BE2C (cell line): ENCODE measurements around the gene HLA-A.

Experiments
- DNase-seq: peaks from one replicate; pipeline ENCODE4 v3.0.0-alpha.2; 2020
- H3K27me3 ChIP-seq: fragments of 250-450 bp; sonication (Bioruptor Pico); 2 replicates; pipeline ENCODE4 v1.5.1; 2020; ENCODE audit warnings: mild to moderate bottlenecking
- H3K36me3 ChIP-seq: fragments of 250-450 bp; sonication (Bioruptor Pico); 2 replicates; pipeline ENCODE4 v1.5.1; 2020; ENCODE audit warnings: mild to moderate bottlenecking
- H3K4me1 ChIP-seq: fragments of 250-450 bp; sonication (Bioruptor Pico); 2 replicates; pipeline ENCODE4 v1.5.1; 2020
- H3K4me3 ChIP-seq: 2 replicates; pipeline ENCODE4 v1.5.1; 2011; ENCODE audit warnings: low read depth, low read length
- H3K9me3 ChIP-seq: fragments of 250-450 bp; sonication (Bioruptor Pico); 2 replicates; pipeline ENCODE4 v1.5.1; 2020
- TF ChIP-seq, protein P1 (sequence below): IDR thresholded peaks from 2 replicates; pipeline ENCODE4 v1.5.1; 2012; ENCODE audit warnings: mild to moderate bottlenecking, low read depth, low read length

Gene HLA-A

DNA sequence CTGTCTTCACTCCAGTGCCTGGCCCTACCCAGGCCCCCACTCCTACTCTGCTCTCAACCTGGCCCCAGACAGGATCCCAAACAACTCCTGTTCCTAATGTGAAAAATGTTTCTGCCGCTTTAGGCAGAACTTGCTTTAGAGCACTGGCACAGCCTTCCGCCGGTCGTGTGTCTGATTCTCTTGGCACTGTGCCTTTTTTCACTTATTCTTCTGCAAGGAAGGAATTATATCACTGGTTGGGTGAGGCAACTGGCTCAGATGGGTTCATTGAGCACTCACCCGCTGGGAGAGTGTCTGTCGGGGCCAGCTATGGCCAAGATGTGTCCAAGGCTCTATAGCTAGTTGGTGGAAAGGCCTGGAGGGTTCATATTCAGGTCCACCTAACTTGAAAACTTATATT, 33.6 kb upstream of the HLA-A start:
- TF ChIP-seq, protein P1, sequence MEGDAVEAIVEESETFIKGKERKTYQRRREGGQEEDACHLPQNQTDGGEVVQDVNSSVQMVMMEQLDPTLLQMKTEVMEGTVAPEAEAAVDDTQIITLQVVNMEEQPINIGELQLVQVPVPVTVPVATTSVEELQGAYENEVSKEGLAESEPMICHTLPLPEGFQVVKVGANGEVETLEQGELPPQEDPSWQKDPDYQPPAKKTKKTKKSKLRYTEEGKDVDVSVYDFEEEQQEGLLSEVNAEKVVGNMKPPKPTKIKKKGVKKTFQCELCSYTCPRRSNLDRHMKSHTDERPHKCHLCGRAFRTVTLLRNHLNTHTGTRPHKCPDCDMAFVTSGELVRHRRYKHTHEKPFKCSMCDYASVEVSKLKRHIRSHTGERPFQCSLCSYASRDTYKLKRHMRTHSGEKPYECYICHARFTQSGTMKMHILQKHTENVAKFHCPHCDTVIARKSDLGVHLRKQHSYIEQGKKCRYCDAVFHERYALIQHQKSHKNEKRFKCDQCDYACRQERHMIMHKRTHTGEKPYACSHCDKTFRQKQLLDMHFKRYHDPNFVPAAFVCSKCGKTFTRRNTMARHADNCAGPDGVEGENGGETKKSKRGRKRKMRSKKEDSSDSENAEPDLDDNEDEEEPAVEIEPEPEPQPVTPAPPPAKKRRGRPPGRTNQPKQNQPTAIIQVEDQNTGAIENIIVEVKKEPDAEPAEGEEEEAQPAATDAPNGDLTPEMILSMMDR: no peak

DNA sequence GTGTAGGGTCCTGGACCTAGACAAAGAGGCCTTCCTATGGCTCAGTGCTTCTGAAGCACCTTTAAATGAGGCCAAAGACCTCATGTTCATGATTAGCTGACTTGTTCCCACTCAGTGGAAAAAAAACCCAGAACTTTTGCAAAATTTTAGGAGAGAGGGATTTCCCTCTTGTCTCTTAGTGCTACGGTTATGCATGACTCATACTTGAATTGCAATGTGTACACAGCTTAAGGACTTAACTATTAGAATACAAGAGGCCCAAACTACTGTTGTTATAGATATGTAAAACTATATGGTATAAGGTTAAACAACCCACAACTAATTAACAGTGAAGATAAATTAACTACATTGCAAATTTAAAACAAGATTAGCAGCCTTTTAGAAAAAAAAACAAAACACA, 32.3 kb upstream of the HLA-A start:
- DNase-seq: no peak
- H3K9me3 ChIP-seq: no peaks in the 10 kb centered on the region
- H3K4me1 ChIP-seq: no peaks in the 10 kb centered on the region
- TF ChIP-seq, protein P1: no peak
- no peaks in the 10 kb centered on the region for H3K36me3 ChIP-seq
- H3K4me3 ChIP-seq: no peak overlapping the region
- H3K27me3 ChIP-seq: peaks cover 3% of the 10 kb centered on the region

More for the DNA sequence above, 33.6 kb upstream of the HLA-A start:
- peaks cover 3% of the 10 kb centered on the region for H3K27me3 ChIP-seq
- no peaks in the 10 kb centered on the region for H3K36me3 ChIP-seq
- no peaks in the 10 kb centered on the region for H3K9me3 ChIP-seq
- no peak overlapping the region for H3K4me3 ChIP-seq
- no peaks in the 10 kb centered on the region for H3K4me1 ChIP-seq
- no peak for DNase-seq

DNA sequence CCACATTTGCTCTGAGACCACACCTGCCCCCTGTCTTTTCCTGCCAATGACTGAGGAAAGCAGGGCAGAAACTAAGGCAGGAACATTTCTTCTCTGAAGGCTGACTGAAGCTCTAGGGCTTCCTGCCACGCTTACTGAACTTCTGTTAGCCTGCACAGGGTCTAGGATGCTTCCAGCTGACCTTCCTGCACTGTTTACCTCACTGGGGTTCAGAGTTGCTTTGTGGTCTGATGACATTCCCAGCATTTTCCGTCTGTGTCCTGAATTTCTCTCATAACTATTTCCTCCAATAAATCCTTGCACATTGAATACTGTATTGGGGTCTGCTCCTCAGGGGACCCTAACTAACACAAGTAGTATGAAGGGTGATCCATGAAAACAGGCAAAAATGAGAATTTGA, 29.5 kb upstream of the HLA-A start:
- H3K4me1 ChIP-seq: no peaks in the 10 kb centered on the region
- H3K27me3 ChIP-seq: no peaks in the 10 kb centered on the region; the same call in 1 of the 2 replicates
- TF ChIP-seq, protein P1: no peak
- DNase-seq: no peak
- H3K4me3 ChIP-seq: no peak overlapping the region
- H3K36me3 ChIP-seq: no peaks in the 10 kb centered on the region
- H3K9me3 ChIP-seq: no peaks in the 10 kb centered on the region

DNA sequence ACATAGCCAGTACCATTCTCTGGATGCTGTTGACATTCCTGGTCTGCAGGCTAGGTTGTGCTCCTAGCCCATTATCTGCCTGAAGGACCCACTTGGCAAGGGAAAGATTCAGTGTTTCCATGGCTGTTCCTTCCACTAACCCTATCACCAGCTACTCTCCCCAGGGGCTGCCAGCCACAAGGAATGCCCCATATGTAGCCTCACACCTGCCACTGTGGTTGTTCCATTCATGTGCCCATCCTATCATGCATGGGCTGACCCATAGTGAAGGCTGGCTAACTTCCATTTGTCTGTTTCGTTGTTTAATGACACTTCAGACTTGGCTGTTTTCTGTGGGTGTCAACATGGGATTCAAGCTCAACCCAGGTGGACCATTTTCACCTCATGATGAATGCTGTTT, 25.6 kb upstream of the HLA-A start:
- TF ChIP-seq, protein P1: no peak
- Histone ChIP-seq H3K4me1 (no peaks in the 10 kb centered on the region), H3K9me3 (no peaks in the 10 kb centered on the region), H3K36me3 (no peaks in the 10 kb centered on the region), H3K4me3 (no peak overlapping the region), H3K27me3 (no peaks in the 10 kb centered on the region; the same call in 1 of the 2 replicates)
- DNase-seq: no peak

DNA sequence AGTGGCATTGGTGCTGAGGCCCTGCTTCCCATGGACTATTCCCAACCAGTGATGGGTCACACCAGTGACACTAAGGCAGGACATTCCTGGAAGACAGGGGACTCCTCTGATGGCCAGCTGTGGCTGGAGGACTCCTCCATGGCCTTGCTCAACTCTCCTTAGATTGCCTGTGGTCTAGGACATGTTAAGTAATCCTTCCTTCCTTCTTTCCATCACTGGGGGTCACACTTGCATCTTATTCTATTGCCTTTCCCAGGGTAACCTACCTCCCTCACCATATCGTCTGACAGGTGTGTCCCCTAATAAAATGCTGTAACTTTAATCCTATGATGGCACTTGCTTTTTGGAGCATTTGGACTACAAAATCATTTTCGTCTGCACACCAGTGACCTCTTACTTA, 24.5 kb upstream of the HLA-A start:
- H3K9me3 ChIP-seq: no peaks in the 10 kb centered on the region
- no peak overlapping the region for H3K4me3 ChIP-seq
- no peaks in the 10 kb centered on the region for H3K4me1 ChIP-seq
- no peak for DNase-seq
- no peaks in the 10 kb centered on the region; the same call in 1 of the 2 replicates for H3K27me3 ChIP-seq
- TF ChIP-seq, protein P1: no peak
- no peaks in the 10 kb centered on the region for H3K36me3 ChIP-seq

DNA sequence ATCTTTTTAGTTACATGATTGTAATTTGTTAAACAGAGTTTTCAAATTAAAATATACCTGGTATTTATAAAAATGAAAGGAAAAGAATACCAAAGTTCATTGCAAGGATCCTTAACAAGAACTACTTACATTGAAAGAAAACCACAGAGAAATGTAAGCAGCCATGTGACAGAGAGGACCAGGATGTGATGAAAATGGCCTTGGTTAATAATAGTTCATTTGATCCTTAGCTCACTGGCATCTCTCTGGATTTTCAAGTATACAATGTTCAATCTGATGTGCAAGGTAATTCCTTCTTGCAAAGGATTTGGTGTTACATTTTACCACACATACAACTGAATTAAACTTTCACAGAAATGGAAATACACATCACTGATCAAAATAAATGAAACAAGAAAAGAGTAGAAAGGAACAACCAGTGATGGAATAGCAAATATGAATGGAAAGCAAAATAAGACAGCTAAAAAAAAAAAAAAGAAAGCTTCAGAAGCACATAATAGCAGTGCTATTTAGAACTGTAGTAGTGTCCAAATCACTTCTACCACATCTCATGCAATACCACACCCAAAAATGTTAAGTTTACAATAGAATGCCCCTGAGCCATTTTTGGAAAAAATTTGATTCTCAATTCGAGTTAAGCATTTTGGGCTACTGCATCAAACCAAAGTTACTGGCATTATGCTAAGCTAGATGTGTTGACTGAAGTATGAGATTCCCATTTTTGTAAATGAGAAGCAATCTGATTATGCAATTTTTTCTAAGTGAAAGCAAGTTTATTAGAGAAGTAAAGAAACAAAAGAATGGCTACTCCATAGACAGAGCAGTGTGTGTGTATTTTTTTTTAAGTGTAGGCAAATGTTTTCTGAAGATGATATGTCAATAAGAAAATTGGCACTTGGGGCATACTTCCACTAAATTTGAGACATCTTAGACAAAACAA, 22.6 kb upstream of the HLA-A start:
- TF ChIP-seq, protein P1: no peak
- H3K9me3 ChIP-seq: no peaks in the 10 kb centered on the region
- no peaks in the 10 kb centered on the region for H3K36me3 ChIP-seq
- H3K4me1 ChIP-seq: no peaks in the 10 kb centered on the region
- no peaks in the 10 kb centered on the region for H3K27me3 ChIP-seq
- no peak for DNase-seq
- no peak overlapping the region for H3K4me3 ChIP-seq
